ENCODE data around the gene GRAMD1A. TPM values are rescaled to one million over a fixed set of nuclear protein-coding genes. Genes with fewer than 3 reads are reported as not detected.
A peak's percentile ranks its signal among the peaks of the same experiment; 100 is the strongest.

Gene GRAMD1A
- total RNA-seq, 6 experiments from 2014 or later: 10.4 to 34.8 (median 15.4) TPM

GRCh38 chr19:35033067-35034004 lies 33.2 kb downstream of the GRAMD1A start:
- TF ChIP-seq, protein P1, sequence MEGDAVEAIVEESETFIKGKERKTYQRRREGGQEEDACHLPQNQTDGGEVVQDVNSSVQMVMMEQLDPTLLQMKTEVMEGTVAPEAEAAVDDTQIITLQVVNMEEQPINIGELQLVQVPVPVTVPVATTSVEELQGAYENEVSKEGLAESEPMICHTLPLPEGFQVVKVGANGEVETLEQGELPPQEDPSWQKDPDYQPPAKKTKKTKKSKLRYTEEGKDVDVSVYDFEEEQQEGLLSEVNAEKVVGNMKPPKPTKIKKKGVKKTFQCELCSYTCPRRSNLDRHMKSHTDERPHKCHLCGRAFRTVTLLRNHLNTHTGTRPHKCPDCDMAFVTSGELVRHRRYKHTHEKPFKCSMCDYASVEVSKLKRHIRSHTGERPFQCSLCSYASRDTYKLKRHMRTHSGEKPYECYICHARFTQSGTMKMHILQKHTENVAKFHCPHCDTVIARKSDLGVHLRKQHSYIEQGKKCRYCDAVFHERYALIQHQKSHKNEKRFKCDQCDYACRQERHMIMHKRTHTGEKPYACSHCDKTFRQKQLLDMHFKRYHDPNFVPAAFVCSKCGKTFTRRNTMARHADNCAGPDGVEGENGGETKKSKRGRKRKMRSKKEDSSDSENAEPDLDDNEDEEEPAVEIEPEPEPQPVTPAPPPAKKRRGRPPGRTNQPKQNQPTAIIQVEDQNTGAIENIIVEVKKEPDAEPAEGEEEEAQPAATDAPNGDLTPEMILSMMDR (IDR thresholded peaks at IDR 0.05): no peak
- no peaks in the 10 kb centered on the region for H3K27me3 ChIP-seq
- DNase-seq (no peak), ATAC-seq (no peak)
- no peaks in the 10 kb centered on the region for H3K9me3 ChIP-seq
- H3K4me1 ChIP-seq: peaks cover 0 to 11% (median 0%) of the 10 kb centered on the region in 4 donors
- peaks cover 0 to 2% (median 0%) of the 10 kb centered on the region in 4 donors for H3K36me3 ChIP-seq
- intact Hi-C loops (cut with DNase I): no loop called here
- no peak overlapping the region for H3K4me3 ChIP-seq
- no peak overlapping the region for H3K27ac ChIP-seq
- whole genome bisulfite sequencing (ENCODE audit: insufficient coverage, low coverage, low lambda C conversion rate, missing lambda C conversion rate): 88% methylated on average over 12 of the region's 30 CpGs

DNA sequence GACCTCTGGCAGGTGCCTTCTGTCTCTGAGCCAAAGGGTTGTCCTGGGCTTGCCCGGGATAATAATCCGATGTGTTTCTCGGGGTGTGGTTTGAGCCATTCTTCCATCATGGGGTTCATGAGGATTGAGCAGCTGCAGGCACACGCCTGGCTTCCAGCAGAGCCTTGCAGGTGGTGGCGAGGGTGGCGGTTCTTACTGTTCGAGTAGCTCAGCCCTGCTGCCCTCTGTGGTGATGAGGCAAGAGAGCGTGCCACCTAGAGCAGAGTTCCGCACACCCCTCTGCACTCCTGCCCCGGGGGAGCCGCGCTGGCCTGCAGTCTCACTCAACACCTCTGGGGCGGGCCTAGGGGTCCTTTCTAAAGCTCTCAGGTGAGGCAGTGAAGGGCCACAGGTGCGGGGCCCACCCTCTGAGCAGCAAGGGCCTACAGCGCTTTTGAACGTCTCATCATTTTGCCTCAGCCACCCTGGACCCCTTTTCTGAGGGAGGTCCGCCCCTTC lies 33.9 kb downstream of the GRAMD1A start:
- DNase-seq (no peak), ATAC-seq (no peak)
- no CpG with 5 or more reads among the region's 17 CpGs for WGBS (ENCODE audit: insufficient coverage, low coverage, low lambda C conversion rate, missing lambda C conversion rate)
- Histone ChIP-seq H3K4me3 (no peak overlapping the region), H3K9me3 (no peaks in the 10 kb centered on the region), H3K27ac (no peak overlapping the region), H3K27me3 (no peaks in the 10 kb centered on the region), H3K36me3 (peaks cover 0 to 2% (median 0%) of the 10 kb centered on the region in 4 donors), H3K4me1 (peaks cover 0 to 17% (median 0%) of the 10 kb centered on the region in 4 donors)
- intact Hi-C loops (cut with DNase I): no loop called here
- no peak for TF ChIP-seq POLR2A (IDR thresholded peaks at IDR 0.05)
- TF ChIP-seq, protein P1 (IDR thresholded peaks at IDR 0.05): no peak

GRCh38 chr19:35034588-35035382 lies 34.7 kb downstream of the GRAMD1A start:
- peaks cover 0 to 25% (median 2%) of the 10 kb centered on the region in 4 donors for H3K4me1 ChIP-seq
- no peak for DNase-seq
- ATAC-seq: no peak
- WGBS (ENCODE audit: insufficient coverage, low coverage, low lambda C conversion rate, missing lambda C conversion rate): 73% methylated on average over 11 of the region's 17 CpGs
- H3K4me3 ChIP-seq: no peak overlapping the region
- H3K27ac ChIP-seq: no peak overlapping the region
- TF ChIP-seq POLR2A (IDR thresholded peaks at IDR 0.05): no peak
- TF ChIP-seq, protein P1 (IDR thresholded peaks at IDR 0.05): no peak
- H3K9me3 ChIP-seq: no peaks in the 10 kb centered on the region
- H3K36me3 ChIP-seq: peaks cover 0 to 2% (median 0%) of the 10 kb centered on the region in 4 donors
- no peaks in the 10 kb centered on the region for H3K27me3 ChIP-seq
- intact Hi-C loops (cut with DNase I): no loop called here

- H3K27ac ChIP-seq: peak overlapping the region in 1 of 3 donors; percentile 13
- DNase-seq: no peak
- WGBS (ENCODE audit: insufficient coverage, low coverage, low lambda C conversion rate, missing lambda C conversion rate): 61% methylated on average over 5 of the region's 13 CpGs
Observed at GRCh38 chr19:35037716-35038622, 37.8 kb downstream of the GRAMD1A start.

More at GRCh38 chr19:35037716-35038622, 37.8 kb downstream of the GRAMD1A start:
- no peak for ATAC-seq
- H3K9me3 ChIP-seq: no peaks in the 10 kb centered on the region
- H3K36me3 ChIP-seq: peaks cover 0 to 2% (median 0%) of the 10 kb centered on the region in 4 donors
- H3K4me3 ChIP-seq: no peak overlapping the region
- H3K27me3 ChIP-seq: no peaks in the 10 kb centered on the region
- H3K4me1 ChIP-seq: peaks cover 0 to 34% (median 10%) of the 10 kb centered on the region in 4 donors
- intact Hi-C loops (cut with DNase I): no loop called here
- TF ChIP-seq POLR2A (IDR thresholded peaks at IDR 0.05): no peak
- TF ChIP-seq, protein P1 (IDR thresholded peaks at IDR 0.05): no peak

Measured in right lobe of liver (tissue), 6 donors.